GM12892 (cell line): Measurements from ENCODE around the gene SPDEF.
A peak's percentile ranks its signal among the peaks of the same experiment; 100 is the strongest.

Experiments
- DNase-seq: peaks from one replicate; pipeline ENCODE4 v3.0.0; 2011; ENCODE audit not compliant: insufficient read length
- FAIRE-seq: peaks from 2 replicates; lab custom pipeline; 2011; peaks lifted over from hg19 to GRCh38; lab: Jason Lieb, UNC
- POLR2A ChIP-seq: IDR thresholded peaks from 2 replicates; pipeline ENCODE4 v1.6.1; 2011; ENCODE audit warnings: low read depth, low read length, control low read depth
- POLR2AphosphoS5 ChIP-seq: IDR thresholded peaks from 2 replicates; pipeline ENCODE4 v1.6.1; 2011; ENCODE audit warnings: low read depth, low read length, control low read depth
- TAF1 ChIP-seq: IDR thresholded peaks from 2 replicates; pipeline ENCODE4 v1.6.1; 2011; ENCODE audit warnings: low read depth, mild to moderate bottlenecking, control low read depth, low read length, borderline replicate concordance

Gene SPDEF

GRCh38 chr6:34527751-34528670, 28.1 kb downstream of the SPDEF start:
- FAIRE-seq, result peak; percentile 46
- DNase-seq, result no peak
- TF ChIP-seq POLR2A, result no peak
- no peak for TF ChIP-seq TAF1
- no peak for TF ChIP-seq POLR2AphosphoS5

GRCh38 chr6:34526992-34527728, 29.0 kb downstream of the SPDEF start:
- peak; percentile 97 for DNase-seq
- TF ChIP-seq POLR2A (no peak), POLR2AphosphoS5 (no peak), TAF1 (no peak)
- peak; percentile 97 for FAIRE-seq

GRCh38 chr6:34526241-34526972, 29.7 kb downstream of the SPDEF start:
- TF ChIP-seq POLR2A (no peak), POLR2AphosphoS5 (no peak), TAF1 (no peak)
- FAIRE-seq (no peak), DNase-seq (no peak)

- DNase-seq (no peak), FAIRE-seq (no peak)
- TF ChIP-seq POLR2A, result no peak
- no peak for TF ChIP-seq POLR2AphosphoS5
- TF ChIP-seq TAF1, result no peak
Measured at GRCh38 chr6:34525431-34526175, 30.5 kb downstream of the SPDEF start.

GRCh38 chr6:34524971-34525370, 31.2 kb downstream of the SPDEF start:
- DNase-seq, result no peak
- no peak for FAIRE-seq
- TF ChIP-seq POLR2AphosphoS5 (no peak), TAF1 (no peak), POLR2A (no peak)

GRCh38 chr6:34524499-34524898, 31.6 kb downstream of the SPDEF start:
- DNase-seq, result no peak
- no peak for TF ChIP-seq POLR2A
- TF ChIP-seq POLR2AphosphoS5, result no peak
- no peak for TF ChIP-seq TAF1
- no peak for FAIRE-seq

- TF ChIP-seq POLR2AphosphoS5 (no peak), POLR2A (no peak), TAF1 (no peak)
- DNase-seq (no peak), FAIRE-seq (no peak)
Measured at GRCh38 chr6:34523441-34524206, 32.5 kb downstream of the SPDEF start.

GRCh38 chr6:34522761-34523160, 33.4 kb downstream of the SPDEF start:
- DNase-seq, result no peak
- no peak for FAIRE-seq

GRCh38 chr6:34521463-34522285, 34.5 kb downstream of the SPDEF start:
- DNase-seq (no peak), FAIRE-seq (no peak)
- TF ChIP-seq TAF1 (no peak), POLR2A (no peak)

More at GRCh38 chr6:34522761-34523160, 33.4 kb downstream of the SPDEF start:
- no peak for TF ChIP-seq POLR2A
- TF ChIP-seq POLR2AphosphoS5, result no peak
- TF ChIP-seq TAF1, result no peak

GRCh38 chr6:34520645-34521462, 35.3 kb downstream of the SPDEF start:
- no peak for FAIRE-seq

More at GRCh38 chr6:34520645-34521462, 35.3 kb downstream of the SPDEF start:
- DNase-seq, result no peak
- TF ChIP-seq TAF1, result no peak
- no peak for TF ChIP-seq POLR2A
- TF ChIP-seq POLR2AphosphoS5, result no peak
